Left ventricle myocardium inferior (tissue), 1 donor: ENCODE measurements around the gene SLC28A3. TPM values are rescaled to one million over a fixed set of nuclear protein-coding genes. Genes with fewer than 3 reads are reported as not detected.
"Not testable (repeated sequence)": the region's sequence is repeated elsewhere in the genome, so short reads cannot be mapped to it uniquely, and the experiment has no call there.

Experiments
- DNase-seq: peaks from one replicate; pipeline ENCODE4 v3.0.0-alpha.2; 2020
- H3K27ac ChIP-seq: fragments of 200-600 bp; replicated peaks from 2 replicates; pipeline ENCODE4 v1.8.0; 2021
- H3K27me3 ChIP-seq: fragments of 200-600 bp; 2 replicates; pipeline ENCODE4 v1.8.0; 2021; ENCODE audit warnings: low read depth
- H3K36me3 ChIP-seq: fragments of 200-600 bp; 2 replicates; pipeline ENCODE4 v1.8.0; 2021
- H3K4me1 ChIP-seq: fragments of 200-600 bp; 2 replicates; pipeline ENCODE4 v1.8.0; 2021
- H3K4me3 ChIP-seq: fragments of 200-600 bp; 2 replicates; pipeline ENCODE4 v1.8.0; 2021; ENCODE audit warnings: mild to moderate bottlenecking, moderate library complexity
- H3K9me3 ChIP-seq: fragments of 200-600 bp; replicated peaks from 2 replicates; pipeline ENCODE4 v1.8.0; 2021
- intact Hi-C: fragments of 100-400 bp; cut with micrococcal nuclease; formaldehyde crosslinking; loops from one replicate; pipeline ENCODE4 v1.11.0; 2022
- total RNA-seq: library from RNA; stranded (reverse); fragmentation: NEBNext Ultra II Directional; extraction: Animal tissue kit (Norgen Biotek cat#: 25700); gene quantifications from one replicate; pipeline ENCODE4 v1.2.1, GENCODE V29; 2021
- TF ChIP-seq, protein P1 (sequence below): fragments of 200-600 bp; IDR thresholded peaks from 2 replicates; pipeline ENCODE4 v1.8.0; 2021; ENCODE audit warnings: antibody characterized with exemption, mild to moderate bottlenecking, borderline replicate concordance
- donor health status: DM: no; HTN: yes; CAD: no; lungs with severe emphysema.

SLC28A3 gene
- total RNA-seq, 1 donor from 2014 or later: 0.16 TPM

- intact Hi-C loops: no loop called here
- Histone ChIP-seq H3K36me3 (no peaks in the 10 kb centered on the region), H3K4me1 (no peaks in the 10 kb centered on the region), H3K27me3 (no peaks in the 10 kb centered on the region), H3K9me3 (no peaks in the 10 kb centered on the region), H3K4me3 (no peak overlapping the region), H3K27ac (no peak overlapping the region)
- no peak for DNase-seq
- TF ChIP-seq, protein P1, sequence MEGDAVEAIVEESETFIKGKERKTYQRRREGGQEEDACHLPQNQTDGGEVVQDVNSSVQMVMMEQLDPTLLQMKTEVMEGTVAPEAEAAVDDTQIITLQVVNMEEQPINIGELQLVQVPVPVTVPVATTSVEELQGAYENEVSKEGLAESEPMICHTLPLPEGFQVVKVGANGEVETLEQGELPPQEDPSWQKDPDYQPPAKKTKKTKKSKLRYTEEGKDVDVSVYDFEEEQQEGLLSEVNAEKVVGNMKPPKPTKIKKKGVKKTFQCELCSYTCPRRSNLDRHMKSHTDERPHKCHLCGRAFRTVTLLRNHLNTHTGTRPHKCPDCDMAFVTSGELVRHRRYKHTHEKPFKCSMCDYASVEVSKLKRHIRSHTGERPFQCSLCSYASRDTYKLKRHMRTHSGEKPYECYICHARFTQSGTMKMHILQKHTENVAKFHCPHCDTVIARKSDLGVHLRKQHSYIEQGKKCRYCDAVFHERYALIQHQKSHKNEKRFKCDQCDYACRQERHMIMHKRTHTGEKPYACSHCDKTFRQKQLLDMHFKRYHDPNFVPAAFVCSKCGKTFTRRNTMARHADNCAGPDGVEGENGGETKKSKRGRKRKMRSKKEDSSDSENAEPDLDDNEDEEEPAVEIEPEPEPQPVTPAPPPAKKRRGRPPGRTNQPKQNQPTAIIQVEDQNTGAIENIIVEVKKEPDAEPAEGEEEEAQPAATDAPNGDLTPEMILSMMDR: no peak
These were observed 34.0 kb upstream of the SLC28A3 start for GRCh38 chr9:84374516-84374915.

DNA sequence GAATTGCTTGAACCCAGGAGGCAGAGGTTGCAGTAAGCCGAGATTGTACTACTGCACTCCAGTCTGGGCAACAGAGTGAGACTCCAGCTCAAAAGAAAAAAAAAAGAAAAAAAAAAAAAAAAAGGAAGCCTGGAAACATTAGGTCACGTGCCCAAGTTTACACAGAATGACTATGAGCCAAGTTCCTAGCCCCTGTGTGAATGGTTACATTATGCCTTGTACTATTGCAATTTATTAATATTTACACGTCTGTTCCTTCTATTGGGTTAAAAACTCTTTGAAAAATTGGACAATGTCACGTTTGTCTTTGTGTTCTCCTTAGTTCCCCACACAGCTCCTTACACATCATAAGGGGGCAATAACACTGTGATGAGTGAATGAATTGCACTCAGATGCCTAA is 33.5 kb upstream of the SLC28A3 start:
- H3K36me3 ChIP-seq: no peaks in the 10 kb centered on the region
- H3K27ac ChIP-seq: no peak overlapping the region
- H3K4me1 ChIP-seq: no peaks in the 10 kb centered on the region
- no peaks in the 10 kb centered on the region for H3K27me3 ChIP-seq
- TF ChIP-seq, protein P1: no peak
- no peaks in the 10 kb centered on the region for H3K9me3 ChIP-seq
- intact Hi-C loops: no loop called here
- DNase-seq: no peak
- no peak overlapping the region for H3K4me3 ChIP-seq

GRCh38 chr9:84371737-84372136 is 31.2 kb upstream of the SLC28A3 start:
- Histone ChIP-seq H3K9me3 (no peaks in the 10 kb centered on the region), H3K27ac (no peak overlapping the region), H3K36me3 (no peaks in the 10 kb centered on the region), H3K27me3 (no peaks in the 10 kb centered on the region), H3K4me3 (no peak overlapping the region), H3K4me1 (no peaks in the 10 kb centered on the region)
- DNase-seq: no peak
- TF ChIP-seq, protein P1: no peak
- intact Hi-C loops: no loop called here

DNA sequence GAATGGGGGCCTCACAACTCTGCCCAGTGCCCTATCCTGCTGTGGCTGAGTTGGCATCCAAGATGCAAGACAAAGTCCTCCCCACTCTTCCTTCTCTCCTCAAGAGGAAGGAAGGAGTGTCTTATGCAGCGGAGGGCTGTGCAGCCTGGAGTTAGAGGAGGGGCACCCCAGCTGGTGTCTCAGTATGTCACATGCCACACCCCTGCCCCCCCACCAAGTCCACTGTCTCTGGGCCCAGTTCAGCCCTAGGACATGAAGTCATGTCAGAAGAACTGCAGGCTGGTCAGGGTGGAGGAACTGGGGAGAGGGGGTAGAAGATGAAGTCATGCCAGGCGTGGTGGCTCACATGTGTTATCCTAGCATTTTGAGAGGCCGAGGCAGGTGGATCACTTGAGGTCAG is 28.0 kb upstream of the SLC28A3 start:
- TF ChIP-seq, protein P1: no peak

DNA sequence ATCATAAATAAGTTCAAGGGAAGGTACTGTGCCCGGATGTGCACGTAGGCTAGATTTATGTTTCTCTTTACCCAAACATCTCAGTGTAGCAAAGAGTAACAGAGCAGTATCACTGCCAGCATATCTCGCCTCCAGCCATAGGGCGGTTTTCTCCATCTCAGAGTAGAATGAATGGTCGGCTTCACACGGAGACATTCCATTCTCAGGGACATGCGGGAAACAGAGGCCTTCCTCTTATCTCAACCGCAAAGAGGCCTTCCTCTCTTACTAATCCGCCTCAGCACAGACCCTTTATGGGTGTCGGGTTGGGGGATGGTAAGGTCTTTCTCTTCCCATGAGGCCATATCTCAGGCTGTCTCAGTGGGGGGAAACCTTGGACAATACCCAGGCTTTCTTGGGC is 27.2 kb upstream of the SLC28A3 start:
- H3K4me1 ChIP-seq, DNase-seq, H3K36me3 ChIP-seq, H3K27ac ChIP-seq, H3K4me3 ChIP-seq, H3K27me3 ChIP-seq, intact Hi-C loops, H3K9me3 ChIP-seq: not testable (repeated sequence)

More for the DNA sequence above, 28.0 kb upstream of the SLC28A3 start:
- Histone ChIP-seq H3K4me1 (no peaks in the 10 kb centered on the region), H3K36me3 (no peaks in the 10 kb centered on the region), H3K4me3 (no peak overlapping the region), H3K9me3 (peaks cover 5% of the 10 kb centered on the region), H3K27ac (no peak overlapping the region), H3K27me3 (no peaks in the 10 kb centered on the region)
- no peak for DNase-seq
- intact Hi-C loops: no loop called here

DNA sequence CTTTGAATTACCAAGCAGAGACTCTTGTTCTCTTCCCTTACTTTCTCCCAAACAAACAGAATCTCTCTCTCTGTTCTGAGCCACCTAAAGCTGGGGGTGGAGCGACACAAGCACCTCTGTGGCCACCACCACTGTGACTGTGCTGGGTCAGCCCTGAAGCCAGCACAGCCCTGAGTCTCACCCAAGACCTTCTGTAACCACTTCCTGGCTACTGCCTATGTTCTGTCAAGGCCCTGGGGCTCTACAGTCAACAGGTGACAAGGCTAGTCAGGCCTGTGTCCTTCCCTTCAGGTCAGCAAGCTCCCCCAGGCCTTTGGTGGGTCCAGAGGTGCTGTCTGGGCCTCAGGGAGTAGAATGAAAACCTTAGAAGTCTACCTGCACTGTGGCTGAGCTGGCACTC is 26.1 kb upstream of the SLC28A3 start:
- no peak for DNase-seq
- H3K4me1 ChIP-seq: no peaks in the 10 kb centered on the region
- TF ChIP-seq, protein P1: no peak
- intact Hi-C loops: no loop called here
- peaks cover 5% of the 10 kb centered on the region for H3K9me3 ChIP-seq
- no peak overlapping the region for H3K4me3 ChIP-seq
- no peak overlapping the region for H3K27ac ChIP-seq
- no peaks in the 10 kb centered on the region for H3K36me3 ChIP-seq
- no peaks in the 10 kb centered on the region for H3K27me3 ChIP-seq

GRCh38 chr9:84364894-84365490 is 24.4 kb upstream of the SLC28A3 start:
- H3K4me1 ChIP-seq, DNase-seq, H3K27me3 ChIP-seq, H3K4me3 ChIP-seq, H3K9me3 ChIP-seq, intact Hi-C loops, H3K27ac ChIP-seq, H3K36me3 ChIP-seq: not testable (repeated sequence)
